GM18868 (cell line): Measurements from ENCODE around the gene PRKAR1B.
"Not testable (repeated sequence)": the region's sequence is repeated elsewhere in the genome, so short reads cannot be mapped to it uniquely, and the experiment has no call there.

Source experiments
- ATAC-seq: cut with Tn5 transposase; IDR thresholded peaks from one replicate; pipeline ENCODE4 v1.9.1; 2021; ENCODE audit warnings: mild to moderate bottlenecking, moderate library complexity; ENCODE audit not compliant: unreplicated experiment

PRKAR1B gene

GRCh38 chr7:562789-563628 lies 164.1 kb downstream of the PRKAR1B start:
- ATAC-seq = no peak

DNA sequence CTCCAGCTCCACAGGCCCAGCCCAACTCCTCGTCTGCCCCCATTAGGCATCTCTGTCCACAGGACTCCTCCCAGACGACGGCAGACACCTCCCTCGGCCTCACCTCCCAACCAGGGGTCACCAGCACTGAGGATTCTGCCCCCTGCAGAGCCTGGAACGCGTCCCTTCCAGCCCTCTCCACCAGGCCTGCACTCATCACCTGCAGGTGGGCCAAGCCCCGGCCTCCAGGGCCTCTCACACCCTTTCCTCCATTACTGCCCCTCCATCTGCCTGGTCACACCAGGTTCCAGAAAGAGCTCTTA lies 164.8 kb downstream of the PRKAR1B start:
- ATAC-seq = no peak

GRCh38 chr7:561631-562373 lies 165.3 kb downstream of the PRKAR1B start:
- ATAC-seq = no peak

DNA sequence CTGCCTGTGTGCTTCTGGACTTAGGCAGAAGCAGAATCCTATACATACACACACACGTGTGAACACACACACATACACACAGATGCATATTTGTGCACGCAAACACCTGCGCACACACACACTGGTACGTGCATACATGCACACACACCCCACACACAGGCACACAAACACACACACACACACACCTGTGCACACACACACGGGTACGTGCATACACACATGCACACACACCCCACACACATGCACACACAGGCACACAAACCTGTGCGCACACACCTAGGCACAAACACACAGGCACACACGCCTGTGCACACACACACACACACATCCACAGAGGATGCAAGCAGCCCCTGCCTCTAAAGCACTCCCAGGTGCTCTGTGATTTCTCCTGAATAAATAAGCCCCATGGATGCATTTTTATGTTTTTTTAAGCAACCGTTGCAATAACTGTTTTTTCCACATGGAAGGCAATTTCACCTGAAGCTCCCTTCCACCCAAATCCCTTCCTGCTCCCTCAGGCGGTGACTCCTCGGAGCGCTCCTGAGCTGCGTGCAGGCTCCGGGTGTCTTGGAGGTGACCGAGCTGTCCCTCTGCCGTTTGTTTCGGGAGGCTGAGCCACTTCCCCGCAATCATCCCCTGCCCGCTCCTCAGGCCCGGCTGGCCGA lies 166.0 kb downstream of the PRKAR1B start:
- no peak for ATAC-seq

GRCh38 chr7:559396-559705 lies 167.7 kb downstream of the PRKAR1B start:
- no peak for ATAC-seq

GRCh38 chr7:557558-557881 lies 169.6 kb downstream of the PRKAR1B start:
- ATAC-seq = no peak

DNA sequence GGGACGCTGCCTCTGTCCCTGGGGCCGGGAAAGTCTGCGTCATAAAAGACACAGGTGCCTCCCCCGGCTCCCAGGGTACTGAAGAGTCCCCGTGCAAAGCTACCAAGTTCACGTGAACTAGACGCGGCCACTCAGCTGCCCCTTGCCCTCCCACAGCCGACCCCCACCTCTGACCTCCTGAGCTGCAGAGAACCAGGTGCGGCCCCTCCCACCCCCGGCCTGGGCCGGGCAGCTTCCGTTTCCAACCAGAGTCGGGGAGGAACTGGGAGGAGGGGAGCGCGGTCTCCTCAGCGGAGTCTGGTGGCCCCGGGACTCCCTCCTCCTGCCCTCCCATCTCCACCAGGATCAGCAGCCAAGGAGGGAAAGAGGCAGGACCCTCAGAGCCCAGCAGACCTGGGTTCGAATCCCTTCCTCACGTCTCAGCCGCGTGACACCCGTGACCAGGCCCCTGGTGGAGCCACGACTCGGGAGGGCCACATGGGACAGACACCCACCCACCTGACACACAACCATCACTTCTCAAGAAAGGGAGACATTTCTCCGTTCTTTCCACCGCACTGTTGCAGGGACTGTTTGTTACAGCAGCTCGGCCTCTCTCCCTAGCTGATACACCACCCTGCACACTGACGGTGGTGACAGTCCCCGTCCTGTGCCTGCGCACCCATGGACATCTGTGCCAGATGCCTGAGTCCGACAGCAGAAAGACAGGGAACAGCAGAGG lies 170.1 kb downstream of the PRKAR1B start:
- no peak for ATAC-seq

- no peak for ATAC-seq
Measured at GRCh38 chr7:556291-556826, 170.7 kb downstream of the PRKAR1B start.

DNA sequence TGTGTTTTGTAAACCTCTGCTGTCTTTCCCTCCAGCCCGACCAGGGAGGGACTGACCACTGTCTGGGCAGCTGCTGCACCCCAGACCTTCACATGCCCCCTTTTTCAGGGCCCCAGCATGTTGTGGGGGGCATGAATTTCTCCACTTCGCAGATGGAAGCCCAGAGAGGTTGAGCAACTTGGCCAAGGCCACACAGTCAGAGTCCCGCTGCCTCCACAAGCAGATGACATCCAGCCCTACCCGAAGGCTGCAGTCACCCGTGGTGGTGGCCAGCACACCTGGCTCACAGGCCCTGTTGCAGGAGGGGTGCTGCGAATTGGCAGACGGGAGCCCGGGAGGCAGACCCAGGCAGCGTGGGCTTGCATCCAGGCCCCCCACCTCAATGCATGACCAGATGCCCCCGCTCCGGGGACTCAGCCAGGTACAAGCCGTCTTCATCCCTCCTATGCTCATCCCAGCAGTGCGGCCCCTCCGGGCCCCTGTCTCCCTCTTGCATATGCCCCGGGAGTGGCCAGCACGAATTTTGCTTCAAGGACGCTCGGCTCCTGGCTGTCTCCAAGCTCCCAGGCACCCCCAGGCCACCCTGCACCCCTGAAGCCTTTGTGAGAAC lies 171.4 kb downstream of the PRKAR1B start:
- no peak for ATAC-seq

DNA sequence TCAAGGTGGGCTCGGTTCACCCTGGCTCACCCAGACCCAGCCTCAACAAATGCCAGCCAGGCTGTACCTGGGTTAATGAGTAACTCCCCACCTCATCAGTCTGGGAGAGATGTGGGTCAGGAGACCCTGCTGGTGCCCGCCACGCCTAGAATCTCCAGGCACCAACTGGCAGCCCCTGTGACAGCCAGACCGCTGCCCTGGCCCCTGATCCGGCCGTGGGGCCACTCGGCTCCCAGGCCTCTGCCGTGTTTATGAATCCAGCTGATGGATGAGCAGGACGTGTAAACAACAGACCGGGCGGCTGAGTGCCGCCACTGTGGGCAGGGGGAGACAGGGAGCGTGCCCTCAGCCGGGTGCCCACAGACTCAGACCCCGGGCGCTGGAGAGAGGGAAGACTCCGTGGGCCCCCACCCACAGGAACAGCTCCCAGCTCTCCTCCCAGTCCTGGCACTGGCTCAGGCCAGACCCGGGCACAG lies 173.4 kb downstream of the PRKAR1B start:
- no peak for ATAC-seq

DNA sequence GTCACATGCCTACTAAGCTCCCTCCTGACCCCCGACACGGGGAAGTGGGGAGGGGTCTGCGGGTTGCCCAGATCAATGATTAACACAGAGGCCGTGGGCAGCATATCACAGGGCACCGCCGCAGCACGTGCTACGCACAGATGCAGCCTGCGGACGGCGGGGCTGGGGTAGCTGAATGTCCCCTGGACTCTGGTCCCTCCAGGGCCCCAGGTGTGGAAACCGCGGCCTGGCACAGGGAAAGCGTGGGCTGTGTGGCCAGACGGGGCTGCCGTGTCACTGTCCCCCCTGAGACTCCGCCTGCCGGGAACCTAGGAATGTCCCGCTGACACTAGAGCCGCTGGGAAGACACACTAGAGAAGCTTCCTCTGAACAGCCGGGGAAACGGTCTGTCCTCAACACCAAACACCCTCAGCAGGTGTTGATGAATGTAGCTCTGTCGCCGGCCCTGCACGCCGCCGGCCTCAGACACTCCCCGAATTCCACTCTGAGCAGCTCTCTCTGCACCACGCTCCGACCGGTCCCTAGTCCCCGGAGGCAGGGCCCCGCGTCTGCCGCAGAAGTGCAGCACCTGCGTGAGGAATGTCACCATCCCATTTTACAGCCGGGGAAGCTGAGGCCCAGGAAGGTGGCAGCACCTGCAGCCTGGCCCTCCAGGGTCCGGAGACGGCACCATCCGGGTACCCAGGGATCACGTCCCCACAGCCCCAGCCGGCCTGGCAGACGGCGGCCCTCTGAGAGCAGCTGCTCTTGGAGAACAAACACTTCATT lies 174.0 kb downstream of the PRKAR1B start:
- ATAC-seq = no peak

GRCh38 chr7:552151-552867 lies 174.8 kb downstream of the PRKAR1B start:
- ATAC-seq = not testable (repeated sequence)

GRCh38 chr7:551615-551970 lies 175.5 kb downstream of the PRKAR1B start:
- ATAC-seq = not testable (repeated sequence)

DNA sequence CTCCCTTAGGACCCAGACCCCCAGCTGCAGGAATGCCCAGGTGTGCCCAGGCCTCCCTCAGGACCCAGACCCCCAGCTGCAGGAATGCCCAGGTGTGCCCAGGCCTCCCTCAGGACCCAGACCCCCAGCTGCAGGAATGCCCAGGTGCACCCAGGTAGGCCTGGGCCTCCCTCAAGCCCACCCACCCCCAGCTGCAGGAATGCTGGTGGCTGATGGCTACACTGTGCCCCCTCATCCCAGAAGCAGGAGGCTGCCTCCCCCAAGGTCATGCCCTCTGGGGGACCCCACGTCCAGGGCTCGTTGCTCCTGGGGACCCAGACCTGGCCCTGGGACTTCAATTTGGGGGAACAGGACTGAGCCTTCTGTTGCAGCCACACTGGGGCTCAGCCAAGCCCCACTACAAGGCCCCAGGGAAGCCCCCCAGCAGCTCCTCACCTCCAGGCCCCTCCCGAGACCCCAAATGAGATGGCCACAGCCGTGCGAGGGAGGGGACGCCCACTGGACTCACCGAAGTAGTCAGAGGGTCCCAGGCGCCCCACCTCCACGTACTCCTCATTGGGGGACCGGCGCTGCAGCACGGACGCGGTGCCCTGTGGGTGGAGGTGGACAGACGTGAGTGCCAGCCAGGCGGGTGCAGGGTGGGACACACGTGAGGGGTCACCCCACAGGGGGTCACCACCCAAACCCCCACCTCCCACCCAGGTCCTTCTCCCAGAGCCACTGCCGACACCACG lies 176.0 kb downstream of the PRKAR1B start:
- ATAC-seq = no peak

DNA sequence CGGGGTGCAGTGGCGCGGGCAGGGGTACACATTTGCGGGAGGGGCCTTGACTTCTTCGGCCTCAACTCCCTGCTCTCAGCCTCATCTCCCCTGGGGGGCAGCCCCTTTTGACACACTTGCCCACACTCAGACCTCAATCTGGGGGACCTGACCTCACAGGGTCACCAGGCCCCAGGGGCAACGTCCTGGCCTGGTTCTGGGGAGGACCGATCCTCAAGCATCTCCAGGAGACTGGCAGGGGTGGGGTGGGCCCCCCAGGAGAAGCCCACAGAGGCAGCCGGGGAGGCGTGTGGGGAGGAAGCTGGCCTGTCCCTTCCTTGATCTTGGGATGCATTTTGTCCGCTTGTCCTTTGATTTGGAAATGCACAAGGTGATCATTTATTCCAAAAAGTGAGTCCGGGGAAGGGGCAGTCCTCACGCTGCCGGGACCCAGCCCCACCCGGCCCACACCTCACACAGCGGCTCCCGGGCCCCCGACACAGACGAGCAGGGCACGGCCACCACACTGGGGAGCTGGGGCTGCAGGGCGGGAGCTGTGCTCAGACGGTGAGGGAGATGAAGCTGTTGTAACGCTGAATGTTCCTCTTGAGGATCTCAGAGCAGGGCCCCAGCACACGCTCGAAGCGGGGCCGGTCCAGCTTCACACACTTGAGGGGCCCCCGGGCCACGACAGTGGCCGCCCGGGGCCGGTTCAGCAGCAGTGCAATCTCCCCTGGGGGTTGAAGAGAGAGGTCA lies 177.0 kb downstream of the PRKAR1B start:
- no peak for ATAC-seq

- no peak for ATAC-seq
Measured at GRCh38 chr7:549066-549890, 177.8 kb downstream of the PRKAR1B start.

DNA sequence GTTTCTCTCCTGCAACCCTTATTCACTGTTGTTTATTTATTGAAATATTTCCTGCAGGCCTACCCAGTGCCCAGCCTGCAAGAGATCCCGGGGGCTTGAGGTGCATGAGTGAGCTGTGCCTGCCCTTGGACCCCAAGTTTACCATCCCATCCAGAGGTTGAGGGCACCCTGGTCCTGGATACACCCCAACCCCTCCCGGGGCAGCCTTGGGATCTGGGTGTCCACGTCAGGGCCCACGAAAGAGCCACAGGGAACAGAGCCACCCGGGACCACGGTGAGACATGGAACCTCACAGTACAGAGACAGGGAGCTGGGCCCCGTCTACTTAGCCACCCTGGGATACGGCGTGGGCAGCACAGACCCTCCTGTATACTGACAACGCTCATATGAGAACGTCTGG lies 178.7 kb downstream of the PRKAR1B start:
- no peak for ATAC-seq
